HG03460 (cell line): ENCODE measurements around the gene AQP5.
"Not testable (repeated sequence)": the region's sequence is repeated elsewhere in the genome, so short reads cannot be mapped to it uniquely, and the experiment has no call there.

Experiments used
- ATAC-seq: cut with Tn5 transposase; IDR thresholded peaks from one replicate; pipeline ENCODE4 v1.9.1; 2021; ENCODE audit not compliant: unreplicated experiment

Gene AQP5

GRCh38 chr12:49979016-49979586 lies 17.4 kb downstream of the AQP5 start:
- no peak for ATAC-seq

GRCh38 chr12:49979791-49980190 lies 18.1 kb downstream of the AQP5 start:
- no peak for ATAC-seq

- ATAC-seq = no peak
These were observed 19.1 kb downstream of the AQP5 start for GRCh38 chr12:49980501-49981349.

DNA sequence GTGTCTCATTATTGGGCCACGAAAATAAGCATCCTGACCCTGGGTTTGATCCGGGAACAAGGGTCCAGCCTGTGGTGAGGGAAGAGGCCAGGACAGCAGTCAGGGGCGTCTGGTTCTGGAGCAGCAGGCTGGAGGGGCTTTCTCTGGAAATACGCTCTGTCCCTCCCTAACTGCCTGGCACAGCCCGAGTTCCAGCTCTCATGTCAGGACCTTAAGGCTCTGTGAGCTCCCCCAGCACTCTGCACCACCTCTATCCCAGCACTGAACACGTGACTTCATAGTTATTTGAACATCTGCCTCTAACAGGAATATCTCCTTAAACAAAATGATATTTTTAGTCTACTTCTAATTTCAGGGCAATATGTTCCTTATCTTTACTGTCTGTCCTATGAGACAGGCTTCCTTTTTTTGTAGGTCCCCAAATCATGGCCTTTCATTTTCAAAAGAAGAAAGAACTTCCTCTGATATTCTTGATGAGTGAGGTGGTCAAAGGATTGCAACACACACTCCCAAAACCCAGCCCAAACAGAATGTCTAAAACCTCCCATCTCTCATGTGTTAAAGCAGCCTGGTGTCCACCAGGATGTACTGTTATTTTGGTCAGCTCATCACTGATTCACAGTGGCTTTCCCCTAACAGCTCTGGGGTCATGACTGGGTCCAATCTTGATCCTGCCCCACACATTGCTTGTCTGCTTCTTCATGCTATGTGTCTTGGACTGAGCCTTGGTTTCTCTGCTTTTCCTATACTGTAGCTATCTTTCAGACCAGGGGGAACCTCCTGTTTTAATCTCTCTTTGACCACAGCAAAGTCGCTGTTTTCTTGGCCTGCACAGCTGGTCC lies 20.8 kb downstream of the AQP5 start:
- no peak for ATAC-seq

DNA sequence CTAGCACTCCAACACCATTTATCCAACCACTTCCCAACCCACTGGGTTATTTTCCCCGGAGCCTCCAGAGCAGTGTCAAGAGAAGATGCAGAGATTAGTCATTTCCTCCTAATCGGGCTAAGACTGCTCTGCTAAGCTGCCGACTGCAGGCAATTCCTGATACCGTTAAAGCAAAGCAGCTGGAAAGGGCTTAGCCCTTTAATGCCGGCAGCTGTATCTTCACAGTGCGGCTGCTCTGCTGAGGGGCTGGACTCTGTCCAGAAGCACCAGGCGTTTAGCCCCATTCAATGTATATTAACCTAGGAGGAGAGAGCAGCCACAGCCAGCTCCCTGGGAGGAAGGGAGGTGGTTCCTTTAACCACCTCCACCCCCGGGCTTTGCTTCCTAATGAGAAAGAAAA lies 22.2 kb downstream of the AQP5 start:
- ATAC-seq = no peak

DNA sequence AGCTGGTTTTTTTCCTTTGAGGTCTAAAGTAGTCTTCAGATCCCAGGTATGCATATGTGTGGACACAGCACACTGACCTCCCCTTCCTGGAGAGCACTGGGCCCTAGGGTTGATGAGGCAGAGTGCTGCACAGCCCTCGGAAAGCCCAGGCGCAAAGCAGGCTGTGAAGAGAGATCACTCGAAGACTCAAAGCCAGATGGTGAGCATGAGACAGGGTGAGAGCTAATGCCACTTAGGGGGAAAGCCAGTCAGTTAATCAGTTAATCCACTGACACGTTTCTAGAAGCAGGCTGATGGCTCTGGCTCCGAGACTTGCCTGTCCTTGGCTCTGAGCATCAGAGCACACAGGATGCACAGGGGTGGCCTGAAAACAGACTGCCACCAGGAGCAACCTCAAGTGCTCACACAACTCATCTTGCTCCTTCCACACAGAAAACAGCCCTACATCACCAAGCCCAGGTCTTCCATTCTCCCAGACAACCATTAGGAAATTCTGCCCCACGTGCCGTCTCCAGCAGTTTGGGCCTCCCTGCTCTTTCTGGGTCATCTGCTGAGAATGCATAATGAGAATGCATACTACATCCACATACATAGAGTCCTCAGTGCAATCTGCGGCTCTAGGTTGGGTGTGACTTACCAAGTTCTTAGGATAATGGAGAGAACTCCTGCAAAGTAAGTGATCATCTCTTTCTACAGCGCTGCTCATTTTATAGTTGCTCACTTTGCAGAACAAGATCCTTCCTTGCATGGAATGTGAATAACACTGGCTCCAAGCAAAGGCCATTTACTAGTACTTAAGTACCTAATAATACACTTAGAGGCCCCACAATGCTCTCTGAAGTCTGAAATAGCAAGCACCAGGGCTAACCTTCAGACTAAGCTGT lies 23.0 kb downstream of the AQP5 start:
- no peak for ATAC-seq

GRCh38 chr12:49985981-49986380 lies 24.3 kb downstream of the AQP5 start:
- ATAC-seq = no peak

DNA sequence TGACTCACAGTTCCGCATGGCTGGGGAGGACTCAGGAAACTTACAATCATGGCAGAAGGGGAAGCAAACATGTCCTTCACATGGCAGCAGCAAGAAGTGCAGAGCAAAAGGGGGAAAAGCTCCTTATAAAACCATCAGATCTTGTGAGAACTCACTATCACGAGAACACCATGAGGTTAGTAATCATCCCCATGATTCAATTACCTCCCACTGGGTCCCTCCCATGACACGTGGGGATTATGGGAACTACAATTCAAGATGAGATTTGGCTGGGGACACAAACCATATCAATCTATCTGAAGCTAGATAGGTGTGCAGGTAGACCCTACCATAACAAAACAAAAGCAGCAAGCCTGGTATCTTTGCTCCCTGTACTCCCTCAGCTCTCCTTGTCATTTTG lies 24.8 kb downstream of the AQP5 start:
- not testable (repeated sequence) for ATAC-seq

DNA sequence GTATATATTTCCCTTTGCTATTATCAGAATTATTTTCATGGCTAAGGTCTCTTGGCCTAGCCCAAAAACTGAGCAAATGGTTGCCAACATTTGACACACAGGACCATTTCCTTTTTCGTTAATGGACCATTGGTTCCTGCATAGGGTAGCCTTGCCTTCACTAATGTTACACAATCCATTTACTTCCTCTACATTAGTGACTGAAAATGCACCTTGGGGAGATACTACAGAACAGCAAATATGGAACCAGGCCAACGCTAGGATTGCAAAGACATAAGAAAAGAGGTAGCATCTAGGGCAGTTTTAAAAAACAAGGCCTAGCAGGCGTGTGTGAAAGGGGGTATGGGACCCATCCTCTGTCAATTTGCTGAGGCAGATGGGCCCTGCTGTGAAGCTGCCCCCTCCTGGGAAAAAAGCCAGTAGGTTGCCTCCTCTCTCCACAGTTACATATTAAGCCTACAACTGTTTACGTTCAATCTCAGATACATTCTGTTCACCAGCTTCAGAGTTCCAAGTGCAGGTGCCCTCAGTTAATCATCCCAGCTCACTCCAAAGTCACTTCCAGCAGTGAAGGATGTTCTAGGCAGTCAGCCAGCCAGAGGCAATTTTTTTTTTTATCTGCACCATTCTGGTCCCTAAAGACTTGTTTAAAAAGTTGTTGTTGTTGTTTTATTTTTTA lies 26.1 kb downstream of the AQP5 start:
- no peak for ATAC-seq

DNA sequence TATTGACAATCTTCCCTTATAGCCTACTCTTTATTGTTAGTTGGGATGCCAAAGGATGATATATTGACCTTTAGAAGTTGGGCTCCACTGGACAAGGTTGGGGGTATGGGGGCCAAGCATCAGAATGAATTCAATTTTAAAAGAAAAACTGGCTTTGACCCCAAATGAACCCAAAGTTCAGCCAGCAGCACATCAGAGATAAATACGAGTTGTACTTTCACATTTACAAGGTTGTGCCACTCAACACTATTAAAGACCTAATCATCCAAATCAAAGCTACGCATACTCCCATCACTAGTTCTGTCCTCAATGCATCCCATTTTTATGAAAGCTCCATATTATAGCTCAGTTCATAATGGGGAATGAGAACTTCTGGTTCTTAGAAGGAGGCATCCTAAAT lies 27.7 kb downstream of the AQP5 start:
- not testable (repeated sequence) for ATAC-seq

GRCh38 chr12:49990273-49990672 lies 28.6 kb downstream of the AQP5 start:
- ATAC-seq = no peak

DNA sequence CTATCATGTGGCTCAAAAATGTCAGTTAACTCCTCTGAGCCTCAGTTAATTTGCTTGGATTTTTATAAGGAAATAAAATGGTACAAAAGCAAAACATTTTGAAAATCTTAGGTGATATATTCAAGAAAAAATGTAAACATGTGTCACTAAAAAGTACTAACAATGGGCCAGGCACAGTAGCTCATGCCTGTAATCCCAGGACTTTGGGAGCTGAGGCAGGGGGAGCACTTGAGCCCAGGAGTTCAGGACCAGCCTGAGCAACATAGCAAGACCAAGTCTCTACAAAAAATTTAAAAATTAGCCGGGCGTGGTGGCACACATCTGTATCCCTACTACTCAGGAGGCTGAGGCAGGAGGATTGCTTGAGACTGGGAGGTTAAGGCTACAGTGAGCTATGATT lies 36.8 kb downstream of the AQP5 start:
- no peak for ATAC-seq

GRCh38 chr12:50003595-50003994 lies 41.9 kb downstream of the AQP5 start:
- no peak for ATAC-seq

DNA sequence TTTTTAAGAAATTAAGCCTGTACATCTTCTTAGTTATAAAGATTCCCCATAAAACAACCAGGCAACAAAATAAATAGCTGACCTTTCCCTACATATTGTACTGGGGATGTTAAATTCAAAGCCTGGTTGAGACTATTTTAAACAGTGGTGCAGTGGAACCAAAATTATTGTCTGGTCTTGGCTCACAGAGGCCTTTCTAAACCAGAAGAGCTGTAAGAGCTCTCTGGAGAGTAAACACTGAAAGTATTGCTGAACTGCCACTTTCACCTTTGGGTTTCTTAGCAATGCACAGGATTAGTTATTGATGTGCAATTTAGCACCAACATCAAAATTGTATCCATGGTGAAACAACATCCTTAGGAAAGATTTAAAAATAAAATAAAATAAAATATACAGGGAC lies 43.0 kb downstream of the AQP5 start:
- ATAC-seq = no peak

DNA sequence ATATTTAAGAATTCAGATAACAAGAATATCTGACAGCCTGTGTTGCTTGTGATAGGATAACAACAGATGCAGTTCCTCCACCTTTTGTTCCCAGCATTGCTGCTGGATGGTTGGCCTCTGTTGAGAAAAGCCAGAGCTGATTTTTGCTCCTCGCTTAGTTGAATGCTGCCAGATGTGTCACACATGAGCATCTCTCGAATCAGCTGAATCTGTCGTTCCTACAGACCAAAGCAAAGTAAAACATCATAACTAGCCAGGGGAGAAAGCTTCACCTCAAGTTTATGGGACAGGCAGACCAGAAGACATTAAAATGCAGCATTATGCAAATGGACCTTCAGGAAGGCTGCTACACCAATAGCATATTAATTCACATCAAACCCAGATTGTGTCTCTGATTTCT lies 43.5 kb downstream of the AQP5 start:
- ATAC-seq = no peak

GRCh38 chr12:50006280-50006679 lies 44.6 kb downstream of the AQP5 start:
- no peak for ATAC-seq

GRCh38 chr12:50006754-50007442 lies 45.2 kb downstream of the AQP5 start:
- no peak for ATAC-seq

DNA sequence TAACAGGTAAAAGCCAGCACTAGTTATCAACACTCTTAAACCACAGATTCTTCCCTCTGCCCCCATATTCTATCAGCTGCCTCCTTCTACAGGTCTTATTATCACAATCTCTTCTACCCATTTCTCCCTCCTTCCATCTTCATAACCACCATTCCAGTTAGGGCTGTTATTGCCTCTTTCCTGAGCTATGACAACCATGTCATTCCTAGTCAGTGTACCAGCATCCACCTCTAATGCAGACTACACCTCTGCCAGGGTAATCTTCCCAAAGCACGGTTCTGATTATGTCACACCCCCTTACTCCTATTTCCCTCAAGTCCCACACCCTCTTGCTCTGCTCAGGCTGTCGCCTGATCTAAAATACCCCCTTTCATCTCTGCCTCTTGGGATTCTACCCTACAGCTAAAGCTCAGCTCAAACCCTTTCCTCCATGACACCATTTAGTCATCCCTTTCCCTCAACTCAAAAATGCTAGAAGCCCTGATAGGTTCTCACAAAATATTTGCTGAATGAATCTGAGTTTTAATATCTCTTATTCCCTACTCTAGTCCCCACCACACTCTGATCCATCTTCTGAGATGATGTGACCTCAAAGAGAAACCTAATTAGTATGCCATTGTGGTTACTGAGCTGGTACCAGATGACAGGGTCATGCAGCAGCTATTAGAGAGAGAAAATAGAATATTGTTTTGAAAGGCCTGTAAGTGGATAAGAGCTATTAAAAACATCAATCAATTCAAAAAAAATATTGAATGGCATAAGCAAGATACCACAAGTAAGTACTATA lies 51.9 kb downstream of the AQP5 start:
- no peak for ATAC-seq

- no peak for ATAC-seq
These were observed 52.7 kb downstream of the AQP5 start for GRCh38 chr12:50014342-50014741.
